Liver (tissue), 9 donors: ENCODE results near the gene LSM14B. TPM values are rescaled to one million over a fixed set of nuclear protein-coding genes. Genes with fewer than 3 reads are reported as not detected.
A peak's percentile ranks its signal among the peaks of the same experiment; 100 is the strongest.

Experiments used
- DNase-seq: peaks from one replicate; pipeline ENCODE4 v3.0.0-alpha.2; 2017; ENCODE audit warnings: low spot score
- H3K27ac ChIP-seq, 2 donors: one replicate each; pipeline ENCODE4 v1.7.0; 2013; ENCODE audit warnings: inconsistent platforms in 2 of 2, low read length in 2 of 2, control low read depth in 1 of 2, low read depth in 1 of 2, mild to moderate bottlenecking in 1 of 2
- H3K27me3 ChIP-seq, 4 donors: one replicate each; pipeline versions ENCODE4 v1.6.1 to v1.7.0; 2013; ENCODE audit warnings: low read length in 3 of 4, inconsistent platforms in 1 of 4, mild to moderate bottlenecking in 1 of 4, moderate library complexity in 1 of 4; ENCODE audit not compliant: control insufficient read depth in 4 of 4, insufficient read depth in 4 of 4
- H3K36me3 ChIP-seq, 4 donors: one replicate each; pipeline versions ENCODE4 v1.6.1 to v1.7.0; 2013; ENCODE audit warnings: low read length in 3 of 4, mild to moderate bottlenecking in 3 of 4, low read depth in 1 of 4, moderate library complexity in 1 of 4; ENCODE audit not compliant: control insufficient read depth in 4 of 4, insufficient read depth in 3 of 4
- H3K4me1 ChIP-seq, 4 donors: one replicate each; pipeline versions ENCODE4 v1.6.1 to v1.7.0; 2013; ENCODE audit warnings: low read length in 3 of 4, mild to moderate bottlenecking in 3 of 4, moderate library complexity in 1 of 4; ENCODE audit not compliant: control insufficient read depth in 4 of 4, insufficient read depth in 4 of 4
- H3K4me3 ChIP-seq, 3 donors: one replicate each; pipeline versions ENCODE4 v1.6.1 to v1.7.0; 2013; ENCODE audit warnings: low read length in 3 of 3, control low read depth in 1 of 3, low read depth in 1 of 3, mild to moderate bottlenecking in 1 of 3
- H3K9ac ChIP-seq, 2 donors: one replicate each; pipeline ENCODE4 v1.7.0; 2013; ENCODE audit warnings: low read length in 2 of 2, mild to moderate bottlenecking in 2 of 2, moderate library complexity in 2 of 2, control low read depth in 1 of 2, low read depth in 1 of 2
- H3K9me3 ChIP-seq, 4 donors: one replicate each; pipeline versions ENCODE4 v1.6.1 to v1.7.0; 2013; ENCODE audit warnings: low read length in 3 of 4; ENCODE audit not compliant: control insufficient read depth in 4 of 4
- ATF3 ChIP-seq: IDR thresholded peaks from 2 replicates; pipeline ENCODE4 v1.6.1; 2016; ENCODE audit warnings: antibody characterized with exemption
- CTCF ChIP-seq: fragments of 150-350 bp; IDR thresholded peaks from 2 replicates; pipeline ENCODE4 v1.5.1; 2017; ENCODE audit warnings: improper control_type of control experiment, low read depth, low read length; ENCODE audit not compliant: missing input control
- EGR1 ChIP-seq, 2 donors: IDR thresholded peaks; 2 replicates each; pipeline ENCODE4 v1.6.1; 2016 to 2018; ENCODE audit warnings: antibody characterized with exemption in 2 of 2, low read depth in 2 of 2
- FOXA1 ChIP-seq: IDR thresholded peaks from 2 replicates; pipeline ENCODE4 v1.6.1; 2016; ENCODE audit warnings: antibody characterized with exemption
- FOXA2 ChIP-seq: IDR thresholded peaks from 2 replicates; pipeline ENCODE4 v1.6.1; 2016; ENCODE audit warnings: antibody characterized with exemption
- HNF4A ChIP-seq, 2 donors: conservative IDR thresholded peaks; 2 replicates each; pipeline ENCODE4 v1.6.1; 2016; ENCODE audit warnings: antibody characterized with exemption in 2 of 2, mild to moderate bottlenecking in 2 of 2
- HNF4G ChIP-seq: IDR thresholded peaks from 2 replicates; pipeline ENCODE4 v1.6.1; 2016; ENCODE audit warnings: antibody characterized with exemption
- JUND ChIP-seq, 2 donors: IDR thresholded peaks; 2 replicates each; pipeline ENCODE4 v1.6.1; 2016; ENCODE audit warnings: antibody characterized with exemption in 2 of 2
- MAX ChIP-seq: IDR thresholded peaks from 2 replicates; pipeline ENCODE4 v1.6.1; 2016; ENCODE audit warnings: antibody characterized with exemption
- RAD21 ChIP-seq, 2 donors: IDR thresholded peaks; 2 replicates each; pipeline ENCODE4 v1.6.1; 2016; ENCODE audit warnings: antibody characterized with exemption in 2 of 2, mild to moderate bottlenecking in 2 of 2
- REST ChIP-seq: IDR thresholded peaks from 2 replicates; pipeline ENCODE4 v1.6.1; 2016; ENCODE audit warnings: antibody characterized with exemption, mild to moderate bottlenecking
- RXRA ChIP-seq, 2 donors: IDR thresholded peaks; 2 replicates each; pipeline ENCODE4 v1.6.1; 2017 to 2018; ENCODE audit warnings: antibody characterized with exemption in 2 of 2, mild to moderate bottlenecking in 1 of 2
- SP1 ChIP-seq: IDR thresholded peaks from 2 replicates; pipeline ENCODE4 v1.6.1; 2018; ENCODE audit warnings: antibody characterized with exemption, mild to moderate bottlenecking
- ZBTB33 ChIP-seq: IDR thresholded peaks from 2 replicates; pipeline ENCODE4 v1.6.1; 2016; ENCODE audit warnings: antibody characterized with exemption
- WGBS: extraction: QIAGEN DNeasy Blood & Tissue Kit; methylation state at CpG from one replicate; pipeline ENCODE4 v1.1.7; 2013; 5-methylcytosine and 5-hydroxymethylcytosine counted together
- polyA plus RNA-seq, 2 donors: library from polyadenylated mRNA; stranded (reverse) in 1 of 2; unstranded in 1 of 2; fragments of 200-250 nt in 1 of 2; fragments of >200 nt in 1 of 2; fragmentation: Nextera tagmentation in 1 of 2; extraction: Ambion mirVana in 1 of 2; gene quantifications; one replicate each; pipeline versions ENCODE4 v1.2.1 to v1.2.3, GENCODE V29; 2013 to 2015
- total RNA-seq, 2 donors: library from RNA; depleted of rRNA; stranded (reverse); fragments of >200 nt; gene quantifications; one replicate each; pipeline ENCODE4 v1.2.3, GENCODE V29; 2014
- donor health status: healthy.
- donor health status: healthy.
- donor health status: healthy.
- donor health status: healthy.
- donor health status: healthy.

Gene LSM14B
- total and polyA plus RNA-seq, 4 donors: 0.99 to 15.9 (median 13.3) TPM

- H3K9ac ChIP-seq: no peak overlapping the region
- TF ChIP-seq MAX: no peak
- no peak for TF ChIP-seq REST
- no peak for TF ChIP-seq SP1
- no peak for TF ChIP-seq HNF4A (conservative IDR thresholded peaks at IDR 0.05)
- no peak for TF ChIP-seq RXRA (IDR thresholded peaks at IDR 0.05)
- TF ChIP-seq ZBTB33: no peak
- TF ChIP-seq EGR1 (IDR thresholded peaks at IDR 0.05; ENCODE audit: low read depth in 2 of 2): no peak
- no peak for TF ChIP-seq FOXA1
- TF ChIP-seq JUND (IDR thresholded peaks at IDR 0.05): no peak
- TF ChIP-seq RAD21 (IDR thresholded peaks at IDR 0.05): no peak
- TF ChIP-seq ATF3: no peak
- TF ChIP-seq HNF4G: no peak
- TF ChIP-seq CTCF: no peak
- H3K4me3 ChIP-seq: no peak overlapping the region
- H3K27me3 ChIP-seq: no peaks in the 10 kb centered on the region
- peaks cover 17 to 59% (median 46%) of the 10 kb centered on the region in 4 donors for H3K36me3 ChIP-seq
- WGBS: 79% methylated on average over 8 of the region's 8 CpGs
- DNase-seq: no peak
- peaks cover 9 to 42% (median 29%) of the 10 kb centered on the region in 4 donors for H3K4me1 ChIP-seq
- no peak overlapping the region for H3K27ac ChIP-seq
- no peaks in the 10 kb centered on the region for H3K9me3 ChIP-seq
Observed at GRCh38 chr20:62137478-62138203, 15.4 kb downstream of the LSM14B start.

GRCh38 chr20:62138204-62138543, 15.9 kb downstream of the LSM14B start:
- Histone ChIP-seq H3K9ac (no peak overlapping the region), H3K4me1 (peaks cover 9 to 42% (median 29%) of the 10 kb centered on the region in 4 donors), H3K9me3 (no peaks in the 10 kb centered on the region), H3K27me3 (no peaks in the 10 kb centered on the region), H3K4me3 (no peak overlapping the region), H3K36me3 (peaks cover 17 to 55% (median 45%) of the 10 kb centered on the region in 4 donors), H3K27ac (no peak overlapping the region)
- TF ChIP-seq FOXA2 (no peak), MAX (no peak), REST (peak; percentile 47)
- DNase-seq: no peak
- 90% methylated on average over 11 of the region's 11 CpGs for WGBS
